Activated naive CD4-positive, alpha-beta T cell (primary cell): ENCODE measurements around the gene EEF2K.
"Not testable (repeated sequence)": the region's sequence is repeated elsewhere in the genome, so short reads cannot be mapped to it uniquely, and the experiment has no call there.

ENCODE experiments used
- DNase-seq, 4 experiments: peaks; one replicate each; lab custom pipeline; 2025; lab: John Stamatoyannopoulos, UW

Gene EEF2K

GRCh38 chr16:22210285-22210684, 4.2 kb downstream of the EEF2K start:
- DNase-seq: no peak

- no peak for DNase-seq
Observed at GRCh38 chr16:22210854-22211253, 4.8 kb downstream of the EEF2K start.

GRCh38 chr16:22213236-22213635, 7.2 kb downstream of the EEF2K start:
- DNase-seq: no peak

- no peak for DNase-seq
Observed at GRCh38 chr16:22213801-22214200, 7.7 kb downstream of the EEF2K start.

GRCh38 chr16:22214402-22214801, 8.3 kb downstream of the EEF2K start:
- DNase-seq: no peak

GRCh38 chr16:22214889-22215288, 8.8 kb downstream of the EEF2K start:
- DNase-seq: no peak

- DNase-seq: no peak
Observed at GRCh38 chr16:22216191-22216831, 10.2 kb downstream of the EEF2K start.

- not testable (repeated sequence) for DNase-seq
Observed at GRCh38 chr16:22216832-22217225, 10.8 kb downstream of the EEF2K start.

GRCh38 chr16:22217890-22218730, 12.0 kb downstream of the EEF2K start:
- no peak for DNase-seq

GRCh38 chr16:22219389-22220068, 13.5 kb downstream of the EEF2K start:
- DNase-seq: no peak

- no peak for DNase-seq
Observed at GRCh38 chr16:22220069-22220440, 14.0 kb downstream of the EEF2K start.

GRCh38 chr16:22220714-22221113, 14.6 kb downstream of the EEF2K start:
- no peak for DNase-seq

GRCh38 chr16:22222006-22222405, 15.9 kb downstream of the EEF2K start:
- DNase-seq: no peak

- DNase-seq: no peak
Observed at GRCh38 chr16:22222998-22223397, 16.9 kb downstream of the EEF2K start.

- no peak for DNase-seq
Observed at GRCh38 chr16:22225060-22225459, 19.0 kb downstream of the EEF2K start.

- DNase-seq: no peak
Observed at GRCh38 chr16:22229889-22230288, 23.8 kb downstream of the EEF2K start.

- no peak for DNase-seq
Observed at GRCh38 chr16:22232277-22233036, 26.4 kb downstream of the EEF2K start.

- no peak for DNase-seq
Observed at GRCh38 chr16:22233037-22233372, 26.9 kb downstream of the EEF2K start.

GRCh38 chr16:22235839-22236745, 30.0 kb downstream of the EEF2K start:
- no peak for DNase-seq

- no peak for DNase-seq
Observed at GRCh38 chr16:22239131-22239805, 33.2 kb downstream of the EEF2K start.
